ENCODE measurements around the gene TBC1D22A. TPM values are rescaled to one million over a fixed set of nuclear protein-coding genes. Genes with fewer than 3 reads are reported as not detected.

Gene TBC1D22A
- total RNA-seq, 1 experiment from 2014 or later = 26.0 TPM

DNA sequence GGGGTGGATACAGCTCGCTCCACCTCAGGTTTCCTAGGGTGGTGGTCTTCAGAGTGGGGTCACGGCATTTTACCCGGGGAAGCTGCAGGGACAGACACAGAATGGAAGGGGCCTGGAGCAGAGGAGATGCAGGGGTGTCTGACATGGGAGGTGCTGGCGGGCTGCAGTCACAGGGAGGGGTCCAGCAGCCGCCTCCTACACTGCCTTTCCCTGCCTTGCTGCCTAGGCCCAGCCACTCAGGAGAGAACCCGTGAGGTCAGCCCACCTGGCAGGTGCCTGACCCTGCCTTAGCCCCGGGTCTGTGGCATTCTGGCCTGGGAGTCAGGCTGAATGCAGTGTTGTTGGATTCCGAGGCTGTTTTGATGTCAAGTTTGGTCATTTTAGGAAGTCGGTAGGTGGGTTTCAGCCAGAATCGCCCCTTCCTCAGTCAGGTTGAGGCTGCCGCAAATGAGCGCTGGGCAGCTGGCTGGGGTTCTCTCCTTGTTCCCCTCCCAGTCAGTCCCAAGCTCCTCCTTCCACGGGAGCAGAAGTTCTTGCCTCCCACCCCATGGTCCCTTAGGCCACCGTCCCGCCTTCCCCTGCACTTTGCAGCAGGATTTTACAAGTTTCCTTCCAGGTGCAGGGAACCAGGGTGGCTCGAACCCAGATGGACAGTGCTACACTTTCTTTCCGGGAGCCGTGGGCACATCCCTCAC is 294.5 kb downstream of the TBC1D22A start:
- no peak for DNase-seq (ENCODE audit: unreplicated experiment)
- TF ChIP-seq, protein P1, sequence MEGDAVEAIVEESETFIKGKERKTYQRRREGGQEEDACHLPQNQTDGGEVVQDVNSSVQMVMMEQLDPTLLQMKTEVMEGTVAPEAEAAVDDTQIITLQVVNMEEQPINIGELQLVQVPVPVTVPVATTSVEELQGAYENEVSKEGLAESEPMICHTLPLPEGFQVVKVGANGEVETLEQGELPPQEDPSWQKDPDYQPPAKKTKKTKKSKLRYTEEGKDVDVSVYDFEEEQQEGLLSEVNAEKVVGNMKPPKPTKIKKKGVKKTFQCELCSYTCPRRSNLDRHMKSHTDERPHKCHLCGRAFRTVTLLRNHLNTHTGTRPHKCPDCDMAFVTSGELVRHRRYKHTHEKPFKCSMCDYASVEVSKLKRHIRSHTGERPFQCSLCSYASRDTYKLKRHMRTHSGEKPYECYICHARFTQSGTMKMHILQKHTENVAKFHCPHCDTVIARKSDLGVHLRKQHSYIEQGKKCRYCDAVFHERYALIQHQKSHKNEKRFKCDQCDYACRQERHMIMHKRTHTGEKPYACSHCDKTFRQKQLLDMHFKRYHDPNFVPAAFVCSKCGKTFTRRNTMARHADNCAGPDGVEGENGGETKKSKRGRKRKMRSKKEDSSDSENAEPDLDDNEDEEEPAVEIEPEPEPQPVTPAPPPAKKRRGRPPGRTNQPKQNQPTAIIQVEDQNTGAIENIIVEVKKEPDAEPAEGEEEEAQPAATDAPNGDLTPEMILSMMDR (IDR thresholded peaks at IDR 0.05; ENCODE audit: unreplicated experiment) = no peak
- Mint-ChIP-seq H3K27me3 (ENCODE audit: insufficient read depth, unreplicated experiment) (no peaks in the 10 kb centered on the region), H3K4me3 (ENCODE audit: unreplicated experiment) (no peak overlapping the region), H3K9me3 (ENCODE audit: unreplicated experiment) (no peaks in the 10 kb centered on the region), H3K27ac (ENCODE audit: low read depth, unreplicated experiment) (no peak overlapping the region), H3K4me1 (ENCODE audit: insufficient read depth, unreplicated experiment) (no peaks in the 10 kb centered on the region), H3K36me3 (ENCODE audit: insufficient read depth, unreplicated experiment) (peaks cover 12% of the 10 kb centered on the region)
- ChIA-PET CTCF (interaction anchor here (0.7 kb wide), 1 partner anchor 13 kb away, joined by 4 read pairs; no protein-coding TSS in a partner anchor), POLR2A (no interaction called here)
- BruUV-seq (replicated peaks) = no TSS peak
- intact Hi-C loops (cut with micrococcal nuclease) = no loop called here

DNA sequence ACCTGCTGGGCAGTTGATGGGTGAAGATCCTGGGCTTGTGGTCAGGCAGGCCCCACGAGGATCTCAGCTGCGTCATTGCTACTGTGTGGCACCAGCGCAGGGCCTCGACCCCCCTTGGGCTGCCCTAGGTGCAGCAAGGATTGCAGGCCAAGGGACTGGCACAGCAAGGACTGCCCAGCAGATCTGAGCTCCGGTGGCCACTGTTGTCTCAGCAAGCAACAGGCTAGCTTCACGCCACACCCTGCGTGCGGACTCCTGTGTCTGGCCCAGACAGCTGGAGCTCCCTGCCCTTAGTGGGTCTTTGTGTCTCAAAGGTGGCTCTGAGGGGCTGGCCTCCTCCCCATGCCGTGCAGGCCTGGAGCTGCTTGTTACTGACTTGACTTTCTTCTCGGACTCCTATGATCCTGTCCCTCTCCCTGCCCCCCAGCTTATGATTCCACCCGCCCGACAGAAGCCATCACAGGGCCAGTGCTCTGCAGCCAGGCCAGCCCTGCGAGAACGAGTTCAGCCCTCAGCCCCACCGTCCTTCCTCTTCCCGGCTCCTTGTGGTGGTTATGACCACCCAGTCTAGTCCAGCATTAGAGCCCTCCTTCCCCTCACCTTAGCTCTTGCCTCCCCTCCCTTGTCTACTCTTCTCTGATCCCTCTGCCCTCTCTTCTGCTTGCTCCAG is 295.6 kb downstream of the TBC1D22A start:
- intact Hi-C loops (cut with micrococcal nuclease) = no loop called here
- TF ChIP-seq, protein P1 (IDR thresholded peaks at IDR 0.05; ENCODE audit: unreplicated experiment) = no peak
- no peak overlapping the region for H3K4me3 Mint-ChIP-seq (ENCODE audit: unreplicated experiment)
- no peak for DNase-seq (ENCODE audit: unreplicated experiment)
- no peaks in the 10 kb centered on the region for H3K27me3 Mint-ChIP-seq (ENCODE audit: insufficient read depth, unreplicated experiment)
- CTCF ChIA-PET = interaction anchor here (0.8 kb wide), 1 partner anchor 693 kb away, joined by 5 read pairs; no protein-coding TSS in a partner anchor
- H3K36me3 Mint-ChIP-seq (ENCODE audit: insufficient read depth, unreplicated experiment) = peaks cover 12% of the 10 kb centered on the region
- H3K9me3 Mint-ChIP-seq (ENCODE audit: unreplicated experiment) = no peaks in the 10 kb centered on the region
- no TSS peak for BruUV-seq (replicated peaks)
- POLR2A ChIA-PET = no interaction called here
- peak overlapping the region; percentile 47 for H3K27ac Mint-ChIP-seq (ENCODE audit: low read depth, unreplicated experiment)
- no peaks in the 10 kb centered on the region for H3K4me1 Mint-ChIP-seq (ENCODE audit: insufficient read depth, unreplicated experiment)

- no peak for DNase-seq (ENCODE audit: unreplicated experiment)
- Mint-ChIP-seq H3K36me3 (ENCODE audit: insufficient read depth, unreplicated experiment) (peaks cover 12% of the 10 kb centered on the region), H3K27me3 (ENCODE audit: insufficient read depth, unreplicated experiment) (no peaks in the 10 kb centered on the region), H3K27ac (ENCODE audit: low read depth, unreplicated experiment) (no peak overlapping the region), H3K9me3 (ENCODE audit: unreplicated experiment) (no peaks in the 10 kb centered on the region), H3K4me3 (ENCODE audit: unreplicated experiment) (no peak overlapping the region), H3K4me1 (ENCODE audit: insufficient read depth, unreplicated experiment) (no peaks in the 10 kb centered on the region)
- no TSS peak for BruUV-seq (replicated peaks)
- TF ChIP-seq, protein P1 (IDR thresholded peaks at IDR 0.05; ENCODE audit: unreplicated experiment) = no peak
- CTCF ChIA-PET = no interaction called here
- intact Hi-C loops (cut with micrococcal nuclease) = no loop called here
- POLR2A ChIA-PET = no interaction called here
These were observed 296.6 kb downstream of the TBC1D22A start for GRCh38 chr22:47059076-47059475.

DNA sequence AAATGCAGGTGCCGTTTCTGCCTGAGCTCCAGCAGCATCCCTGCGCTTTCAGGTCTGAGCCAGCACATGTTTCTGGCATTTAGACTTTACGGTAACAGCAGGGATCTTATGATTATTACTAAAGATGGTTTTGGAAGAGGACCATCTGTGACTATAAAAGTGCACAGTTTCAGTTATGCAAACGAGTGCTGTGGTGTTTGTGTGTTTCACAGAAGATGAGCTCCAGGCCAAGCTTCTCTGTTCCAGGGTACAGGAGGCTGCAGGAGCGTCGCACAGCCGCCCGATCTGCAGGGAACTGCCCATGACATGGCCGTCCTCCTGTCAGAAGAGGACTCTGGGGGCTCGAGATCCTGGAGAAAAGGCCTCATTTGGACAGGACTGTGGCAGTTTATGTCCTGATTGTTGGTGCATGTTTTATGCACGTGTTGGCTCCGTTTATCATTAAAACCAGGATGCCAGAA is 297.3 kb downstream of the TBC1D22A start:
- TF ChIP-seq, protein P1 (IDR thresholded peaks at IDR 0.05; ENCODE audit: unreplicated experiment) = no peak
- BruUV-seq (replicated peaks) = no TSS peak

More for the DNA sequence above, 297.3 kb downstream of the TBC1D22A start:
- H3K9me3 Mint-ChIP-seq (ENCODE audit: unreplicated experiment) = no peaks in the 10 kb centered on the region
- H3K27ac Mint-ChIP-seq (ENCODE audit: low read depth, unreplicated experiment) = no peak overlapping the region
- CTCF ChIA-PET = no interaction called here
- intact Hi-C loops (cut with micrococcal nuclease) = no loop called here
- no peaks in the 10 kb centered on the region for H3K4me1 Mint-ChIP-seq (ENCODE audit: insufficient read depth, unreplicated experiment)
- peaks cover 12% of the 10 kb centered on the region for H3K36me3 Mint-ChIP-seq (ENCODE audit: insufficient read depth, unreplicated experiment)
- POLR2A ChIA-PET = no interaction called here
- no peaks in the 10 kb centered on the region for H3K27me3 Mint-ChIP-seq (ENCODE audit: insufficient read depth, unreplicated experiment)
- DNase-seq (ENCODE audit: unreplicated experiment) = no peak
- no peak overlapping the region for H3K4me3 Mint-ChIP-seq (ENCODE audit: unreplicated experiment)
